HEK293T (cell line): ENCODE data around the gene ERG.

Experiments used
- CTCF ChIA-PET: fragments of 350-600 bp; formaldehyde crosslinking; extraction: SDS; loops from one replicate; lab custom pipeline; 2021; ENCODE audit warnings: antibody characterized with exemption, inconsistent platforms; lab: Yijun Ruan, JAX
- POLR2A ChIA-PET: fragments of 350-600 bp; formaldehyde crosslinking; extraction: SDS; loops from one replicate; lab custom pipeline; 2020; ENCODE audit warnings: antibody characterized with exemption, inconsistent platforms; lab: Yijun Ruan, JAX
- DNase-seq: peaks from one replicate; pipeline ENCODE4 v3.0.0; 2012; ENCODE audit warnings: mixed read lengths; ENCODE audit errors: extremely low spot score
- ARNT ChIP-seq: fragments of 450-650 bp; IDR thresholded peaks from 2 replicates; pipeline ENCODE4 v1.6.1; 2017; ENCODE audit warnings: mild to moderate bottlenecking
- BHLHE40 ChIP-seq: fragments of 450-650 bp; IDR thresholded peaks from 2 replicates; pipeline ENCODE4 v1.6.1; 2016; ENCODE audit warnings: mild to moderate bottlenecking, moderate library complexity, borderline replicate concordance
- CTBP1 ChIP-seq: fragments of 450-650 bp; IDR thresholded peaks from 2 replicates; pipeline ENCODE4 v1.6.1; 2016; ENCODE audit warnings: borderline replicate concordance
- ELF4 ChIP-seq: fragments of 450-650 bp; IDR thresholded peaks from 2 replicates; pipeline ENCODE4 v1.6.1; 2017; ENCODE audit warnings: antibody characterized with exemption
- FOXA1 ChIP-seq: fragments of 450-650 bp; IDR thresholded peaks from 2 replicates; pipeline ENCODE4 v1.6.1; 2016; ENCODE audit warnings: mild to moderate bottlenecking
- FOXK2 ChIP-seq: fragments of 450-650 bp; IDR thresholded peaks from 2 replicates; pipeline ENCODE4 v1.6.1; 2016; ENCODE audit warnings: mild to moderate bottlenecking
- FOXM1 ChIP-seq: fragments of 450-650 bp; IDR thresholded peaks from 2 replicates; pipeline ENCODE4 v1.6.1; 2017; ENCODE audit warnings: mild to moderate bottlenecking, borderline replicate concordance
- HDGF ChIP-seq: fragments of 450-650 bp; IDR thresholded peaks from 2 replicates; pipeline ENCODE4 v1.6.1; 2017; ENCODE audit warnings: antibody characterized with exemption, borderline replicate concordance
- L3MBTL2 ChIP-seq: fragments of 450-650 bp; conservative IDR thresholded peaks from 2 replicates; pipeline ENCODE4 v1.6.1; 2016; ENCODE audit warnings: mild to moderate bottlenecking
- LEF1 ChIP-seq: fragments of 450-650 bp; IDR thresholded peaks from 2 replicates; pipeline ENCODE4 v1.6.1; 2017; ENCODE audit warnings: mild to moderate bottlenecking, borderline replicate concordance
- NFRKB ChIP-seq: fragments of 450-650 bp; IDR thresholded peaks from 2 replicates; pipeline ENCODE4 v1.6.1; 2016; ENCODE audit warnings: mild to moderate bottlenecking, moderate library complexity
- PKNOX1 ChIP-seq: fragments of 450-650 bp; IDR thresholded peaks from 2 replicates; pipeline ENCODE4 v1.6.1; 2016
- SP1 ChIP-seq: fragments of 450-650 bp; IDR thresholded peaks from 2 replicates; pipeline ENCODE4 v1.6.1; 2017
- SUZ12 ChIP-seq: fragments of 450-650 bp; IDR thresholded peaks from 2 replicates; pipeline ENCODE4 v1.6.1; 2016; ENCODE audit warnings: mild to moderate bottlenecking
- TARDBP ChIP-seq: fragments of 450-650 bp; IDR thresholded peaks from 2 replicates; pipeline ENCODE4 v1.6.1; 2016
- ZNF384 ChIP-seq: fragments of 450-650 bp; IDR thresholded peaks from 2 replicates; pipeline ENCODE4 v1.6.1; 2016

The ERG gene

DNA sequence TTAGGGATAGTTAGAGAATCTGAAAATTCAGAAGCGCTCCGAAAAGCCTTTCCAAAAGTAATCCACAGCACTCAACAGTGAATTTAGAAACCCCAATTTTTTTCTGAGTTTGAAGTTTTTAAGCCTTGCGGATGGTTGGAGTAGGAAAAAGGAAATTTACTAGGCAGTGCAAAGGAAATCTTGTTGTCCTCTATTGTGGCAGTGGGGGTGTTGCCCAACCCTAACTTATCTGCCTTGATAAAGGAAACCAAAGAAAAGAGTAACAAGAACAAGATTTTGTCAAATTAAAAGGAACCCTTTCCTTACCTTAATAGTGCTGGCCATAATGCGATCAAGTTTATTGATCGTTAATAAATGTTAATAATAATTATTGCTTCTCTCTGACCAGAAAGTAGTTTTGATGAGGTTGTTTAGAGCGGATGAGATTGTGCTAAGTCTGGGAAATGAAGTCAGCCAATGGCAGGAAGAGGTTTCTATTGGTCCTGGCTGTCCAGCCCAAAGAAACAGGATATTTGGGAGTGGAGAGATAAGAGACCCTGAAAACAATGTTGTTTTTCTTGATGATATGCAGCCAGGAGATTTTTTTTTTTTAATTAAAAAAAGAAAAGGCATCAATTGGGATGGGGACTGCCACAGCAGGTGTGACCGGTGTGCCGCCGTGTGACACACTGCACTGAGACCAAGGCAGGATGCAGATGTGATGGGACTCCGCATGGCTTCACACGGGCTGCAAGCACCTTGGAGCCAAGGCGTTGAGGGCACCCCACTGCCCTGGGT is at the start of gene ERG:
Gene ERG (minus strand): TSS at position 421 of the 777 bp plus-strand sequence. CDS start 97 bp downstream, at position 324.
- ChIA-PET POLR2A (no interaction called here), CTCF (no interaction called here)
- no peak for TF ChIP-seq FOXM1
- TF ChIP-seq L3MBTL2, result no peak
- no peak for TF ChIP-seq ELF4
- no peak for TF ChIP-seq SP1
- no peak for TF ChIP-seq LEF1
- no peak for TF ChIP-seq PKNOX1
- no peak for TF ChIP-seq NFRKB
- no peak for TF ChIP-seq FOXK2
- no peak for TF ChIP-seq FOXA1
- no peak for TF ChIP-seq ARNT
- TF ChIP-seq ZNF384, result no peak
- TF ChIP-seq TARDBP, result no peak
- DNase-seq, result no peak

- DNase-seq, result no peak
- CTCF ChIA-PET, result no interaction called here
- POLR2A ChIA-PET, result no interaction called here
- TF ChIP-seq NFRKB, result no peak
- TF ChIP-seq SUZ12, result no peak
- no peak for TF ChIP-seq LEF1
- no peak for TF ChIP-seq ELF4
- TF ChIP-seq L3MBTL2, result no peak
- no peak for TF ChIP-seq FOXK2
Measured at GRCh38 chr21:38544661-38545060, 46.4 kb upstream of the ERG start.

DNA sequence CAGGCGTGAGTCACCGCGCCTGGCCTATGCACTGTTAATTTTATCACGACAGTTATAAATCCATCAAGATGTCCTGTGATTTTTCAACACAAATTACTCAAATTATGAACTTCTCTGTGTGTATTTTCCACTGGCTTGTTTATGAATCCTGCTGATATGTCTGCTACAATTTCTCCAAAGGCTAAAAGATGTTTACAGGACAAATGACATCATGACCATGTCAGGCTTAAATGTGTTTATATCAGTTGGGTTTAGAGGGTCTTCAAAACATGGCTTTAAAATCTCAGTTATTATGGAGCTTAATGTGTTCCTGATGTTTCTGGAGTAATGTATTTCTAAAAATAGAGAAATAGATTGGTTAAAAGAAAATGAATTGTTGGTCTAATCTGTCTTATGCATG is 44.0 kb upstream of the ERG start:
- TF ChIP-seq FOXM1 (no peak), NFRKB (no peak), HDGF (no peak), SP1 (no peak), BHLHE40 (no peak), FOXA1 (no peak), FOXK2 (no peak), SUZ12 (no peak), LEF1 (no peak), ELF4 (no peak), L3MBTL2 (no peak), CTBP1 (no peak), TARDBP (no peak), ARNT (no peak), ZNF384 (no peak), PKNOX1 (no peak)
- DNase-seq, result no peak
- ChIA-PET CTCF (no interaction called here), POLR2A (no interaction called here)

GRCh38 chr21:38538353-38538752 is 40.1 kb upstream of the ERG start:
- ChIA-PET POLR2A (no interaction called here), CTCF (interaction anchor here (0.7 kb wide), 1 partner anchor 33 kb away, joined by 3 read pairs; no protein-coding TSS in a partner anchor)
- no peak for DNase-seq
- no peak for TF ChIP-seq HDGF
- no peak for TF ChIP-seq TARDBP
- no peak for TF ChIP-seq FOXM1

DNA sequence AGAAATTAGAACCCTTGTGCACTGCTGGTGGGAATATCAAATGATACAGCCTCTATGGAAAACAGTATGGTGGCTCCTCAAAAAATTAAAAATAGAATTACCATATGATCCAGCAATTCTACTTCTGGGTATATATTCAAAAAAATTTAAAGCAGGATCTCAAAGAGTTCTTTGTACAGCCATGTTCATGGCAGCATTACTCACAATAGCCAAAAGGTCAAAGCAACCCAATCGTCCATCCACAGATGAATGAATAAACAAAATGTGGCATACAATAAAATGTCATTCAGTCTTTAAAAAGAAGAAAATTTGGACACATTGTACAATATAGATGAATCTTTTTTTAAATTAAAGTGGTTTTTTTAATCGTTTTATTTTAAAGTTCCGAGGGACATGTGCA is 36.3 kb upstream of the ERG start:
- DNase-seq, result no peak
- ChIA-PET POLR2A (no interaction called here), CTCF (no interaction called here)
- TF ChIP-seq SP1, result no peak
- no peak for TF ChIP-seq BHLHE40
- no peak for TF ChIP-seq HDGF
- no peak for TF ChIP-seq TARDBP
- TF ChIP-seq ARNT, result no peak
- TF ChIP-seq FOXM1, result no peak
- TF ChIP-seq NFRKB, result no peak

- TF ChIP-seq FOXM1 (no peak), CTBP1 (no peak), PKNOX1 (no peak), ARNT (no peak), NFRKB (no peak), L3MBTL2 (no peak), SUZ12 (no peak), HDGF (no peak), ZNF384 (no peak)
- POLR2A ChIA-PET, result no interaction called here
Measured at GRCh38 chr21:38533887-38534286, 35.6 kb upstream of the ERG start.

More at GRCh38 chr21:38533887-38534286, 35.6 kb upstream of the ERG start:
- CTCF ChIA-PET, result no interaction called here
- DNase-seq, result no peak
